Measurements from ENCODE around the gene CD79A.

The CD79A gene

GRCh38 chr19:41908724-41909464, 31.8 kb downstream of the CD79A start:
- Histone ChIP-seq H3K4me1 (peaks cover 0 to 18% (median 15%) of the 10 kb centered on the region in 10 experiments; a peak in 16 of 20 replicates), H3K4me3 (no peak overlapping the region), H3K4me2 (no peak overlapping the region), H3K9me3 (replicated peaks in 1 of 11) (no peaks in the 10 kb centered on the region), H3K27ac (no peak overlapping the region), H3K36me3 (peaks cover 36 to 50% (median 42%) of the 10 kb centered on the region in 11 experiments), H4K20me1 (peaks cover 51 to 97% (median 85%) of the 10 kb centered on the region in 11 experiments), H3K9ac (no peak overlapping the region), H3K27me3 (peaks cover 35 to 45% (median 40%) of the 10 kb centered on the region in 11 experiments)
- TF ChIP-seq Cebpa-rat (IDR thresholded peaks at IDR 0.05): no peak

GRCh38 chr19:41909706-41910105, 32.6 kb downstream of the CD79A start:
- H3K27ac ChIP-seq: no peak overlapping the region
- peaks cover 43 to 53% (median 48%) of the 10 kb centered on the region in 11 experiments for H3K27me3 ChIP-seq
- no peak overlapping the region for H3K4me2 ChIP-seq
- no peak overlapping the region for H3K9ac ChIP-seq
- H3K4me3 ChIP-seq: no peak overlapping the region
- peaks cover 0 to 18% (median 15%) of the 10 kb centered on the region in 10 experiments; a peak in 16 of 20 replicates for H3K4me1 ChIP-seq
- no peaks in the 10 kb centered on the region for H3K9me3 ChIP-seq (replicated peaks in 1 of 11)
- no peak for TF ChIP-seq Cebpa-rat (IDR thresholded peaks at IDR 0.05)
- H3K36me3 ChIP-seq: peaks cover 27 to 42% (median 34%) of the 10 kb centered on the region in 11 experiments
- peaks cover 54 to 95% (median 83%) of the 10 kb centered on the region in 11 experiments for H4K20me1 ChIP-seq

GRCh38 chr19:41910240-41910991, 33.3 kb downstream of the CD79A start:
- H3K4me1 ChIP-seq: peaks cover 4 to 22% (median 19%) of the 10 kb centered on the region in 10 experiments

GRCh38 chr19:41910992-41911888, 34.2 kb downstream of the CD79A start:
- H3K9ac ChIP-seq: no peak overlapping the region
- H3K4me3 ChIP-seq: no peak overlapping the region
- peaks cover 58 to 68% (median 63%) of the 10 kb centered on the region in 11 experiments for H3K27me3 ChIP-seq
- peak overlapping the region in 8 of 11 experiments; percentile 4 to 64 (median 56); a peak in 15 of 22 replicates for H3K4me2 ChIP-seq
- peaks cover 6 to 24% (median 22%) of the 10 kb centered on the region in 10 experiments for H3K4me1 ChIP-seq
- H3K9me3 ChIP-seq (replicated peaks in 1 of 11): no peaks in the 10 kb centered on the region
- TF ChIP-seq Cebpa-rat (IDR thresholded peaks at IDR 0.05): no peak
- no peak overlapping the region for H3K27ac ChIP-seq
- H4K20me1 ChIP-seq: peaks cover 52 to 86% (median 69%) of the 10 kb centered on the region in 11 experiments; a peak in 21 of 22 replicates
- H3K36me3 ChIP-seq: peaks cover 12 to 27% (median 19%) of the 10 kb centered on the region in 11 experiments

More at GRCh38 chr19:41910240-41910991, 33.3 kb downstream of the CD79A start:
- Histone ChIP-seq H3K36me3 (peaks cover 20 to 35% (median 27%) of the 10 kb centered on the region in 11 experiments), H3K9me3 (replicated peaks in 1 of 11) (no peaks in the 10 kb centered on the region), H3K27ac (no peak overlapping the region), H3K4me2 (no peak overlapping the region), H4K20me1 (peaks cover 58 to 91% (median 76%) of the 10 kb centered on the region in 11 experiments; a peak in 21 of 22 replicates), H3K27me3 (peaks cover 50 to 60% (median 55%) of the 10 kb centered on the region in 11 experiments), H3K9ac (no peak overlapping the region), H3K4me3 (no peak overlapping the region)
- no peak for TF ChIP-seq Cebpa-rat (IDR thresholded peaks at IDR 0.05)

GRCh38 chr19:41911889-41912731, 35.0 kb downstream of the CD79A start:
- peak overlapping the region in 8 of 11 experiments; percentile 4 to 64 (median 56); a peak in 15 of 22 replicates for H3K4me2 ChIP-seq
- H3K4me3 ChIP-seq: no peak overlapping the region
- H3K36me3 ChIP-seq: peaks cover 3 to 18% (median 10%) of the 10 kb centered on the region in 11 experiments; a peak in 21 of 22 replicates
- H3K27me3 ChIP-seq: peaks cover 67 to 77% (median 72%) of the 10 kb centered on the region in 11 experiments
- peaks cover 6 to 24% (median 22%) of the 10 kb centered on the region in 10 experiments for H3K4me1 ChIP-seq
- no peak for TF ChIP-seq Cebpa-rat (IDR thresholded peaks at IDR 0.05)
- H3K9ac ChIP-seq: peak overlapping the region in 2 of 11 experiments; percentile 5 to 24; a peak in 1 of 22 replicates
- no peak overlapping the region for H3K27ac ChIP-seq
- H4K20me1 ChIP-seq: peaks cover 43 to 77% (median 60%) of the 10 kb centered on the region in 11 experiments; a peak in 21 of 22 replicates
- H3K9me3 ChIP-seq (replicated peaks in 1 of 11): no peaks in the 10 kb centered on the region

GRCh38 chr19:41912899-41913537, 35.9 kb downstream of the CD79A start:
- Histone ChIP-seq H4K20me1 (peaks cover 38 to 74% (median 59%) of the 10 kb centered on the region in 11 experiments; a peak in 21 of 22 replicates), H3K27ac (no peak overlapping the region), H3K9me3 (replicated peaks in 1 of 11) (no peaks in the 10 kb centered on the region), H3K27me3 (peaks cover 68 to 86% (median 80%) of the 10 kb centered on the region in 11 experiments), H3K4me2 (0 out of 22 replicates have a peak overlapping the region, but pooled peaks of 1 of the 11 experiments have one; percentile 7), H3K36me3 (peaks cover 0 to 12% (median 5%) of the 10 kb centered on the region in 11 experiments; a peak in 10 of 22 replicates), H3K4me3 (no peak overlapping the region; a peak in 1 of 20 replicates), H3K9ac (no peak overlapping the region), H3K4me1 (peaks cover 6 to 24% (median 22%) of the 10 kb centered on the region in 10 experiments)
- no peak for TF ChIP-seq Cebpa-rat (IDR thresholded peaks at IDR 0.05)
